ENCODE results near the gene PLEKHJ1. TPM values are rescaled to one million over a fixed set of nuclear protein-coding genes. Genes with fewer than 3 reads are reported as not detected.

The PLEKHJ1 gene
- polyA plus RNA-seq, 1 of the 3 experiments (the other 2 are of a cell fraction) = 151 TPM

DNA sequence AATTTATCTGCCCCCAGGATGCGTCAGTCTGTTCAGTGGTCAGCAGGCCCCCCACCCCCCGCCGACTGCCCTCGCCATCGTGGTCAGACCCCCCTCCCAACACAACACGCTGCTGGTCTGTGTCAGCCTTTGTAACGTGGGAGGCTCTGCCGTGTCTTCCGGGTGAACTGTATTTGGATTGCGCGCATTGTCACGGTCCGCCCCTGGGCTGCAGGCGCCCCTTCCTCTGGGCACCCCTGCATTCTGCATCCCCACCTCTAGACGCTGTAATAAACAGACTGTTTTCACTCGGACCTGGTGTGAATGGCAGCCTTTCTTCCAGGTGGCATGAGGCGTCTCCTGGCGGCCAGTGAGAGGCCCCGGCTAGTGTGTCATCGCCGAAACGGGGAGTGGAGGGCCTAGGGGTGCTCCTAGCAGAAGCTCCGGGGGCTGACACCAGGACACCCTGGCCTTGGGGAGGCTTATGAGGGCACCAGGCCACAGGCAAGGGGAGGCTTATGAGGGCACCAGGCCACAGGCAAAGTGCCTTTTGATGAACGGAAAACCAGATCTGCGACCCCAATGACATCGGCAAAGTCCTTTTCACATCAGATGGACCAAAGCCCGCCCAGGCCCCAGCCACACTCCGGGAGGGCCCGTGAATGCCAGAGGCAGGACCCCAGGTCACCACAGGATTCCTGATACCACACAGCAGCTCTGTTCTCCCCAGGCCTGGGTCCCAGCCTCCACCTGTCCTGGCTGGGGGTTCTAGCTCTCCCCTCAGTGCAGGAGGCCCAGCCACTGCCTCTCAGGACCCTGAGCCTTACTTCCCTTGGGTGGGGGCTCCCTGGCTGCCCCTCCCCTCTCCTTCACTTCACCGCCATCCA is 3.6 kb downstream of the PLEKHJ1 start:
- Histone ChIP-seq H3K9me3 (no peaks in the 10 kb centered on the region), H3K9ac (no peak overlapping the region), H3F3A (replicated peaks; ENCODE audit: insufficient read depth) (peaks cover 27% of the 10 kb centered on the region), H3K27ac (ENCODE audit: low read depth in 2 of 2, low read length in 1 of 2) (peak overlapping the region in 1 of 2 experiments; percentile 2; a peak in 1 of 4 replicates), H4K20me1 (ENCODE audit: insufficient read depth) (peaks cover 18% of the 10 kb centered on the region; the same call in 1 of the 2 replicates), H3K9me2 (no peaks in the 10 kb centered on the region), H3K27me3 (ENCODE audit: insufficient read depth) (no peaks in the 10 kb centered on the region), H3K4me1 (ENCODE audit: control insufficient read depth in 1 of 2, insufficient read depth in 2 of 2, low read depth in 1 of 2, low read length in 1 of 2) (peaks cover 0 to 25% of the 10 kb centered on the region in 2 experiments; a peak in 1 of 4 replicates), H3K36me3 (replicated peaks in 1 of 2; ENCODE audit: control insufficient read depth in 1 of 2, insufficient read depth in 2 of 2, low read length in 1 of 2) (peaks cover 5 to 36% of the 10 kb centered on the region in 2 experiments), H3K79me2 (ENCODE audit: insufficient read depth) (peaks cover 53% of the 10 kb centered on the region), H3K4me2 (no peak overlapping the region), H3K4me3 (ENCODE audit: low read depth in 2 of 2, low read length in 1 of 2) (no peak overlapping the region), H2AFZ (ENCODE audit: low read depth) (no peak overlapping the region)
- ChIA-PET POLR2A (no interaction called here), CTCF (interaction anchor here (1.4 to 8.9 kb wide), 4 partner anchors 11 to 83 kb away, joined by 4 to 116 read pairs (median 59); no protein-coding TSS in a partner anchor)
- TF ChIP-seq RFX5 (IDR thresholded peaks at IDR 0.05; ENCODE audit: low read length) (no peak), RCOR1 (IDR thresholded peaks at IDR 0.05; ENCODE audit: low read length) (no peak), NFIC (IDR thresholded peaks at IDR 0.05; ENCODE audit: borderline replicate concordance) (no peak), MXI1 (IDR thresholded peaks at IDR 0.05; ENCODE audit: low read depth, low read length) (no peak), GATA2 (CRISPR knock-in tag; IDR thresholded peaks at IDR 0.05) (no peak), NRF1 (IDR thresholded peaks at IDR 0.05; ENCODE audit: low read depth, low read length) (no peak), EP300 (IDR thresholded peaks at IDR 0.05; ENCODE audit: borderline replicate concordance in 1 of 2, low read depth in 1 of 2, low read length in 1 of 2) (no peak), SIN3A (IDR thresholded peaks at IDR 0.05; ENCODE audit: borderline replicate concordance, low read depth, low read length) (no peak), FOXJ3 (CRISPR knock-in tag; IDR thresholded peaks at IDR 0.05) (no peak)
- DNase-seq = no peak
- 87% methylated on average over 29 of the region's 30 CpGs for WGBS (ENCODE audit: low lambda C conversion rate)

DNA sequence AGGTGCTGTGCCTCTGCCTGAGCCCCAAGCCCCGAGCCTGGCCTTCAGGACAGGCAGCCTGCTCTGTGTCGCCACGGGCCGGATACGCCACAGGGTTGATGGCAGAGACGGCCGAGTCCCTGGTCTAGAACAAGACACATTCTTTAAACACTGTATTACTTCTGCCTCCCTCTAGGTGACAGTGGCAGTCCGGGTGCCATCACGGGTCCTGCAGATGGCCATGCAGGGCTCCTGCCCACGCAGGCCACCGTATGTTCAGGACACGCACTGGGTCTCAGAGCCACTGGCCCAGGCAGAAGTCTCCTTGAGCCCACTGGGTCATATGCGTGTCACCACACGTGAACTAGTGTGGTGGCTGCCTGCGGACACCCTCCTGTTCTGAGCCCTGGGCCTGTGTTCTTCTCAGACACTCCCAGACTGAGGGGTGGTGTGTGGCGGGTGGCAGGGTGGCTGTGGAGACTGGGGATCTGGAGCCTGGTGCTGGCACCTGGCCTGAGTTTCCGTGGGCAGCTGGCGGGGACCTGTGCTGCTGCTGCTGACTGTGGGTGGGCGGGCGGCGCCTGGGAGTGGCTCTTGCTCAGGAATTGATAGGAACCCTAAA is 4.4 kb downstream of the PLEKHJ1 start:
- H3K79me2 ChIP-seq (ENCODE audit: insufficient read depth) = peaks cover 45% of the 10 kb centered on the region
- POLR2A ChIA-PET = interaction anchor here (1.2 kb wide), 1 partner anchor 12 kb away, joined by 3 read pairs; no protein-coding TSS in a partner anchor
- DNase-seq = peak; percentile 75

More for the DNA sequence above, 4.4 kb downstream of the PLEKHJ1 start:
- no peaks in the 10 kb centered on the region for H3K9me3 ChIP-seq
- TF ChIP-seq RCOR1 (IDR thresholded peaks at IDR 0.05; ENCODE audit: low read length) (no peak), POLR2AphosphoS5 (IDR thresholded peaks at IDR 0.05; ENCODE audit: low read depth, low read length) (peak; percentile 57), TEAD4 (IDR thresholded peaks at IDR 0.05; ENCODE audit: borderline replicate concordance, insufficient read depth) (no peak), RAD21 (IDR thresholded peaks at IDR 0.05; ENCODE audit: low read length) (peak; percentile 40)
- TF ChIP-seq, protein P1, sequence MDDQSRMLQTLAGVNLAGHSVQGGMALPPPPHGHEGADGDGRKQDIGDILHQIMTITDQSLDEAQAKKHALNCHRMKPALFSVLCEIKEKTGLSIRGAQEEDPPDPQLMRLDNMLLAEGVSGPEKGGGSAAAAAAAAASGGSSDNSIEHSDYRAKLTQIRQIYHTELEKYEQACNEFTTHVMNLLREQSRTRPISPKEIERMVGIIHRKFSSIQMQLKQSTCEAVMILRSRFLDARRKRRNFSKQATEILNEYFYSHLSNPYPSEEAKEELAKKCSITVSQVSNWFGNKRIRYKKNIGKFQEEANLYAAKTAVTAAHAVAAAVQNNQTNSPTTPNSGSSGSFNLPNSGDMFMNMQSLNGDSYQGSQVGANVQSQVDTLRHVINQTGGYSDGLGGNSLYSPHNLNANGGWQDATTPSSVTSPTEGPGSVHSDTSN (IDR thresholded peaks at IDR 0.05) = peak; percentile 11; the same call in 1 of the 2 replicates
- no peak overlapping the region for H3K9ac ChIP-seq
- H3K4me3 ChIP-seq (ENCODE audit: low read depth in 2 of 2, low read length in 1 of 2) = no peak overlapping the region
- H4K20me1 ChIP-seq (ENCODE audit: insufficient read depth) = peaks cover 18% of the 10 kb centered on the region; the same call in 1 of the 2 replicates
- H3K27me3 ChIP-seq (ENCODE audit: insufficient read depth) = no peaks in the 10 kb centered on the region
- CTCF ChIA-PET = interaction anchor here (0.8 to 8.1 kb wide), 5 partner anchors 10 to 84 kb away, joined by 3 to 107 read pairs (median 4); no protein-coding TSS in a partner anchor
- no peaks in the 10 kb centered on the region for H3K9me2 ChIP-seq
- no peak overlapping the region for H2AFZ ChIP-seq (ENCODE audit: low read depth)
- no peak overlapping the region for H3K4me2 ChIP-seq
- H3K27ac ChIP-seq (ENCODE audit: low read depth in 2 of 2, low read length in 1 of 2) = peak overlapping the region; percentile 11 to 50; a peak in 2 of 4 replicates
- peaks cover 24% of the 10 kb centered on the region for H3F3A ChIP-seq (replicated peaks; ENCODE audit: insufficient read depth)
- 96% methylated on average over 12 of the region's 21 CpGs for WGBS (ENCODE audit: low lambda C conversion rate)
- peaks cover 5 to 39% of the 10 kb centered on the region in 2 experiments for H3K36me3 ChIP-seq (replicated peaks in 1 of 2; ENCODE audit: control insufficient read depth in 1 of 2, insufficient read depth in 2 of 2, low read length in 1 of 2)
- H3K4me1 ChIP-seq (ENCODE audit: control insufficient read depth in 1 of 2, insufficient read depth in 2 of 2, low read depth in 1 of 2, low read length in 1 of 2) = peaks cover 0 to 24% of the 10 kb centered on the region in 2 experiments; a peak in 1 of 4 replicates
